ENCODE measurements around the gene CNOT4.

CNOT4 gene, protein sequence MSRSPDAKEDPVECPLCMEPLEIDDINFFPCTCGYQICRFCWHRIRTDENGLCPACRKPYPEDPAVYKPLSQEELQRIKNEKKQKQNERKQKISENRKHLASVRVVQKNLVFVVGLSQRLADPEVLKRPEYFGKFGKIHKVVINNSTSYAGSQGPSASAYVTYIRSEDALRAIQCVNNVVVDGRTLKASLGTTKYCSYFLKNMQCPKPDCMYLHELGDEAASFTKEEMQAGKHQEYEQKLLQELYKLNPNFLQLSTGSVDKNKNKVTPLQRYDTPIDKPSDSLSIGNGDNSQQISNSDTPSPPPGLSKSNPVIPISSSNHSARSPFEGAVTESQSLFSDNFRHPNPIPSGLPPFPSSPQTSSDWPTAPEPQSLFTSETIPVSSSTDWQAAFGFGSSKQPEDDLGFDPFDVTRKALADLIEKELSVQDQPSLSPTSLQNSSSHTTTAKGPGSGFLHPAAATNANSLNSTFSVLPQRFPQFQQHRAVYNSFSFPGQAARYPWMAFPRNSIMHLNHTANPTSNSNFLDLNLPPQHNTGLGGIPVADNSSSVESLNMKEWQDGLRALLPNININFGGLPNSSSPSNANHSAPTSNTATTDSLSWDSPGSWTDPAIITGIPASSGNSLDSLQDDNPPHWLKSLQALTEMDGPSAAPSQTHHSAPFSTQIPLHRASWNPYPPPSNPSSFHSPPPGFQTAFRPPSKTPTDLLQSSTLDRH

DNA sequence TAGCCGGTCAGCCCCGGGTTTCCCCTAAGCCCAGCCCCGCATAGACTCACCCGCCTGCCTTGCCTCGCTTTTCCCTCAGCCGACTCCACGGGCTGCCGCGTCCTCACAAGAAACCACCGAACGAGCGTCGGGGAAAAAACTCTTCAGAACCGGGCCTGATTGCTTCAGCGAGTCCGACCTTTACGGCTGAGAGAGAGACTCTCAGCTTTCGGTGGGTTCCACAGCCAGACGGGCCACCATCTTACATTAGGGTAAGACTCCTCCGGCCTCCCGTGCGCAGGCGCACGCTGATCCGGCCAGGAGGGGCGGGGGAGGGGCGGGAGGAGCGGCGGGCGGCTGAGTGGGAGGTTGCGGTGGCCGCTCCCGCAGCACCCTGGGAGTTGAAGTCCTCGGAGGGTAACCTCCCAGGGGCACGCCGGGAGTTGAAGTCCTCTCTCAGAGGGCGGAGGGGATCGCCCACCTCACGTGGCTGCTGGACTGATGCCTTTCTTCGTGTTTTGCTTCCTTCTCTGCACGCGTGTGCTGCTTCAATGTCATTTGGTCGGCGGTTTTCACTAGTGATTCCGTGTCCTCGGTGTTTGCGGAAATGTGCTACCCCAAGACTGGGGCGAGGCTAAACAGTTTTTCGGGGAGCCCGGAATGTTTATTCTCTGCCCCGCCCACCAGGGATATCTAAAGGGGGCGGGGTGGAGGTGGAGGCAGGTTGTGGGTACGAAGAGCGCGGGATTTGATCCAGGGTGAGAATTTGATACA is at the start of gene CNOT4:
Gene CNOT4 (minus strand): TSS at position 264 of the 753 bp plus-strand sequence. CDS start 71,771 bp downstream, outside the sequence.
- DNase-seq = peak; percentile 97 to 99

DNA sequence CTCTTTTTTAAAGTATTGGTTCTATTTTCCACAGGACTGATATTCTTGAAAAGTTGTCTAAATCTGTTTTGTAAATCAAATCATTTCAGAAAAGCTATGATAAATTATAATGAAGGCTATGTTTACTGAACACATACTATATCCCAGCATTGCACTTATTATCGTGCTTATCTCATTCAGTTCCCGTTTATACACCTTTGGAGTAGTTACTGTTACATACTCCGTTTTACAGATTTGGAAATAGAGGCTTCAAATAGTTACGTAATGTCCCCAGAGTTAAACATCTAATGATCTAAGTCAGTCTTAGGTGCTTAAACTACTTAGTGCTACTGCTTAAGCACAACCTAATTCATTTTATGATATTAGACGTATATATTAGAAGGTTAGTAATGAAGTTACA is 49.0 kb upstream of the CNOT4 start:
- no peak for DNase-seq

DNA sequence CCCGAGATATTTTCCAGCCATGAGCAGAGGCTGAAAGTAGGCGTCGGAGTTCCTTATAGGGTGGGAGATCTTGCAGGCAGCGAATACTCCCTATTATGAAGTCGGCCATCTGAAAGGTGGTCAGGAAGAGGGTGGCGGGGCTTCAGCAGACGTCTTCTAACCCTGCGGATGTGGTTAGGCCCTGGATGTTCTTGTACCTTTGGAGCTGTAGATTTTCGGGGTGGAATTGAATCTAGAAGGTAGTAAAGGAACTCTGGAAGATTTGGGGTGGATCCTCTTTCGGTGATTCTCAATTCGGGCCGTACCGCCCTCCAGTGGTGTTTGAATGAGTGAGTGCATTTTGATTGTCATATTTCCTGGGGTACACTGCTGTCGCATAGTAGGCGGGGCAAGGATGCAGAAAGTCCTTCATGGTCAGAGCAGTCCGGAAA is 48.5 kb upstream of the CNOT4 start:
- peak; percentile 85 to 90 for DNase-seq

DNA sequence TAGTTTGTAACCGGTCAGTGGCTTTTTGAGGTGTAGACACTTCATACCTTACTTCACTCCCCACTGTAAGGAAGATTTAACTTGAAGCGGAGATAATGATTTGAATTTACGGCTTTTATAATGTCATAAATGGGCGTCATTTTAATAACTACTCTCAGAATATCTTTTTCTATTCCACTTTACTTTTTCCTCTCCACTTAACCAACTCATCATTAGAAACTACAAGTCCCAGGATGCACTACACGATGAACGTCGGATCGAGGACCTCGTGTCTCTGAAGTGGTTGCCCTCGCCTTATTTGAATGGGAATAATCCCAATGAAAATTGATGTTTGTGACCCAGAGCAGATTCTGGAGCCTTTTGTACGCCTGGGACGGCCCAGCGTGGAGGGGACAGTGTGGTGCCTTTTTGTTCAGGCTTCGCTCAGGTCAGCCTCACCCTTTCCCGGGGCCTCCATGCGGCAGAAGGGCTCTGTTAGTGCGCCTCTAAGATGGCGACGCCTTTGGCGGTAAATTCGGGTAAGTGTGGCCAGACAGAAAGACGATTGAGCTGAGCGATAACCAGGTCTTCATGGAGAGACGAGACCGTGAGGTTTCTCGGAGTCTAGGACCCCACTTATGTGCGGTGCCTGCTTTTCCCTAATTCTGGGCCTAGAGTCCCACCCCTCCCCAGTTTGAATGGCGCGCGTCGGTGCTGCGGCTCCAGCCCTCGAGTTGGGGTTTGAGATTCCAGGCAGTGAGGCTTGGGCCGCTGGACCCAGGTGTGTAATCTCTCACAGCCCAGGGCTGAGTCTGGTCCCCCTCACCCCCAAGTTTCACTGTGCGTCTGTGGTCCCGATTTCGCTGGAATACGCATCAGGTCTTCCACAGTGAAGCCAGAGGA is 47.8 kb upstream of the CNOT4 start, which contains the start of gene NUP205:
Gene NUP205 (plus strand): TSS at position 463 of the 882 bp plus-strand sequence. CDS start 28 bp downstream, at position 491.
- DNase-seq = peak; percentile 90 to 93

DNA sequence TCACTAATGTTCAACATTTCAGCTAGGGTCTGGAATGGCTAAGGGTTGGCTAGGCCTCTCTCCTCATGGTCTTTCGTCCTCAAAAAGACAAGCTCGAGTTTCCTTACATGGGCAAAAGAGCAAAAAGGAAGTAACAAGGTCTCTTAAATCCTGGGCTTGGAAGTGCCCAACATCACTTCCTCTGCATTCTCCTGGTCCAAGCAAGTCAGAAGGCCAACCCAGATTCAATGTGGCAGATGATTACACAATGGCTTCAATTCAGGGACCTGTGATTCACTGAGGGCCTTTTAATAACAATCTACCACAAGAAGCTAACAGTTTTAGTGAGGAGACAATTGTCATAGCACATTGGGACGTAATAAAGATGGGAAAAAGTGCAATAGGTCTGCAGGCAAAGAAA is 43.4 kb upstream of the CNOT4 start:
- no peak for DNase-seq

DNA sequence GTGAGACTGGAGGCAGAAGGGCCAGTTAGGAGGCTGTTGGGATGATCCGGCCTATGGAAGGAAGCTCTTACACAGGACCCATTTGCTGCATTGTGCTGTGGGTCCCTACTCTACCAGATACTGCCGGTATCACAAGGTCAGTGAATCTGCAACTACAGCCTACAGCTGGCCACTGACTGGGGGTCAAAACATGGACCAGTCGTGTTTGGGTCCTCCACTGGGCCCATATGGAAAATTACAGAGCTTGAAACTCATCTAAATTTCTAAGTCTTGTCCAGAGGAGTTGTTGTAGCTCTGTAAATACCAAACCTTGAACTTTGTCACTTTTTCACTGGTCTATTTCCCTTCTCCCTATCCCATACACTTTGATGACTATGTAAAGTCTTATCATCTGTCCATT is 42.2 kb upstream of the CNOT4 start:
- no peak for DNase-seq

DNA sequence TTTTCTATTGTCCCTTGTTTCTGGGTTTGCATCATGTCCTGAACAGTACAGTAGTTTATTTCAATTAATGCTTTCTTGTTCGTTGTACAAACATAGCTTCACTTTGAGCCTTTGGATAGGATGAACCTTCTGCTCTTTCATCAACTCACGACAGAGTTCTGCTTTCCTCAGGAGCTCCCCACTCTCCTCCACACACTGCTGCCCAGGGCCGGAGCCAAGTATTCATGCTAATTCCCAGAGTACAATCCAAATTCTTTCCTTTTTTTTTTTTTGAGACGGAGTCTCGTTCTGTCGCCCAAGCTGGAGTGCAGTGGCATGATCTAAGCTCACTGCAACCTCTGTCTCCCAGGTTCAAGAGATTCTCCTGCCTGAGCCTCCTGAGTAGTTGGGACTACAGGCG is 40.3 kb upstream of the CNOT4 start:
- no peak for DNase-seq

DNA sequence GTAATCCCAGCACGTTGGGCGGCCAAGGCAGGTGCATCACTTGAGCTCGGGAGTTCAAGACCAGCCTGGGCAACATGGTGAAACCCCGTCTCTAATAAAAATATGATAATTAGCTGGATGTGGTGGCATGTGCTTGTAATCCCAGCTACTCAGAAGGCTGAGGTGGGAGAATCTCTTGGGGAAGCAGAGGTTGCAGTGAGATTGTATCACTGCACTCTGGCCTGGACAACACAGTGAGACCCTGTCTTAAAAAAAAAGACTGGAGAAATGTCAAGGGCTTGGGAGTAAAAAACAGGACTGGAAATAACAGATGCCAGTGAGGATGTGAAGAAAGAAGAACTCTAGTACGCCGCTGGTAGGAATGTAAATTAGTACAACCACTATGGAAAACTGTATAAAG is 31.1 kb upstream of the CNOT4 start:
- DNase-seq = no peak

DNA sequence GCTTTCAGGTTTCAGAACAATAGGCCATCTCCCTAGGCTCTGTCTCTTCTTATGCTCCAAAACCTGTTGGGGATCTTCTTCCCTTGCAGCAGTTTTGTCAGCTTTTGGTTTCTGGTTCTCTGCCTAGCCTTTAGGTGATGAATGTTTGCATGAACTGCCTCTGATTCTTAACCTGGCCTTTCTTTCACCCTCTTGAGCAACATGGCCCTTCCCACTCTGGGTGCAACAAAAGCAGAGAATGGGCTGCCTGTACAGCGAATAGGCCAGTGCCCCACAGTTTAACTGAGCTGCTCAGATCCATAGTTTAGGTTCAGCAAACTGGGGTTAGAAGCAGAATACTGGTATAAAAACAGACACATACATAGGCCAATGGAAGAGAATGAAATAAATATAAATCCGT is 29.7 kb upstream of the CNOT4 start:
- no peak for DNase-seq

DNA sequence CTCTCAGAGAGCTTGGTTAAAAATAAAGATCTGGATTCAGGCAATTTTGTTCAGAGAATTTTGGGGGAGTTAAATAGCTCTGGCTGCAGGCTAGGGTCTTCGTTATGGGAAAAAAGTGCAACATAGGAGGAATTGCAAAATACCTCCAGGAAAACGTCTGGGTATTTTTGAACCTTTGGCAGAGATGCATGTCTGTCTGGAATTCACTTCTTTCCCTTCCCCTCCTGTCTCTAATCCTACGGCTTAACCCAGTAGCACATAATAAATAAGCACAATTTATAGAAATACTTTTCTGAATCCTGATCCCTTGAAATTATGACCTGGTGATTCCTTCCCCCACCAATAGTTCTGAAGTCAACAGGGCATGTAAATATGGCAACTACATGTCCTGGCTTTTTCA is 28.5 kb upstream of the CNOT4 start:
- no peak for DNase-seq

DNA sequence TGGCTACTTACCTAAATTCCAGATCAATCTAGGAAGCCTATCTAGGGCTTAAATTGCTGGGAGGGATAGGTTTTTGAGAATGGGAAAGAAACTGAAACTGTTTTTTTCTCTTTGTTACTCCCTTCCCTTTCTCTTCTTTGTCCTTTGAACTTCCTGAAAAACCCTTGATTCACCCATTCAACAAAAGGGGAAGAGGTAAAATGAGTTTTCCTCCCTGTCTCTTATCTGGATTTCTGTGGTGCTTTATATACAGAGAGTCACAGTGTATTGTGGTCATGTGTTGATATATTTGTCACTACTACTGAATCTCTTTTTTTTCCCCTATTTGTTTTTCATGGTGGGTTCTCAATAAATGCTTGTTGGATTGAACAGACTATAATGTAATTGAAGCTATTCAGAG is 28.0 kb upstream of the CNOT4 start:
- DNase-seq = no peak

DNA sequence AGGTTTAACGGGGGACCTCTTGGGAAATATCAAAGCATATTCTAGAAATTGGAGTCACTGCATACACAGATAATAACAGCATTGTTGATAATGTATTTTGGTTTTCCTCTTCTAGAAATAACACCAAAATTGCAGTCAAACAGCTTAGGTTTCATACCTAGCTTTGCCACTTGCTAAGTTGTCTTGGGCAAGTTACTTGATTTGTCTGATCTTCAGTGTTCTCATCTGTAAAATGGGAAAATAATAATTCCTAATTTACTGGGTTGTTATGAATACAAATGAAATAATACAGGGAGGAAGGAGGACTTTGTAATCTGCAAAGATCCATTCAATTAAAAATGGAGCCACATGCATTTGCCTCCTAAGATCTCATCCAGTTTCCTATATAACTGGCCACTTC is 27.6 kb upstream of the CNOT4 start:
- DNase-seq = no peak

DNA sequence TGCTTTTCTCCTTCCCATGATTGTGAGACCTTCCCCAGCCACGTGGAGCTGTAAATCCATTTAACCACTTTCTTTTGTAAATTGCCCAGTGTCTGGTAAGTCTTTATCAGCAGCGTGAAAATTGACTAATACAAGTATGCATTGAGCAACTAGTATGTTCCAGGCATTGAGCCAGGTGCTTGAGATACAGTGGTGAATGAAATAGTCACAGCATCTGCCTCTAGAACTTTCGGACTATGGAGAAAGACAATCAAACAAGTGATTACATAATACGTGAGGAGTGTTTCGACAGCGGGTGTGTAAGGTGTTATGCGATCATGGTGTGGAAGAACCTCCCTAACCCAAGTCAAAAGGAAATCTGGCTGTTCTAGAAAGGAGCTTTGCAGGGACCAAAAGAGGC is 26.2 kb upstream of the CNOT4 start:
- DNase-seq = no peak

DNA sequence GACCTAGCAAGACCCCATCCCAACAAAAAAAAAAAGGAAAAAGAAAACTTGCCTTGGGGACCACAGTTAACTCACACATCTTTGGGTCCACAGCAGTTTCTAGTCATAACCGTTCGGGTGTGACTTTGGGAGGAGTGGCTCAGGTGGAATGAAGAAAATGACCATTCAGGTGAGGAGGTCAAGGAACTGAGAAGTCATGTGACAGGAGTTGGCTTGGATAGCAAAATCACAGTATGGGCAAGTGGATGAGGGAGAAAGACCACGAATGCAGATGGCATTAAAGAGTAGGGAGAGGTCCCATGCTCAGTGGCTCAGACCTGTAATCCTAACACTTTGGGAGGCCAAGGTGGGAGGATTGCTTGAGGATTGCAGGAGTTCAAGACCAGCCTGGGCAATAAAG is 17.1 kb upstream of the CNOT4 start:
- DNase-seq = no peak

DNA sequence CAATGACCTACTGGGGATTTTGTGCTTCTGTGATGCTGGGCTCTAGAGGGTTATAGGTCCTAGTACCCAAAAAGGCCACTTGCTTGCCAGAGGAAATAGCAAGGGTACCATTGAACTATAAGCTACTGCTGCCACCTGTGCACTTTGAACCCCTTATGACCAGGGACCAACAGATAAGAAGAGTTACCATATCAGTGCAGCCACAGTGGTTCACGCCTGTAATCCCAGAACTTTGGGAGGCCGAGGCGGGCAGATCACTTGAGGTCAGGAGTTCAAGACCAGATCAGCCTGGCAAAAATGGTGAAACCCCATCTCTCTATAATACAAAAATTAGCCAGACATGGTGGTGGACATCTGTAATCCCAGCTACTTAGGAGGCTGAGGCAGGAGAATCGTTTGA is 15.5 kb upstream of the CNOT4 start:
- DNase-seq = no peak

DNA sequence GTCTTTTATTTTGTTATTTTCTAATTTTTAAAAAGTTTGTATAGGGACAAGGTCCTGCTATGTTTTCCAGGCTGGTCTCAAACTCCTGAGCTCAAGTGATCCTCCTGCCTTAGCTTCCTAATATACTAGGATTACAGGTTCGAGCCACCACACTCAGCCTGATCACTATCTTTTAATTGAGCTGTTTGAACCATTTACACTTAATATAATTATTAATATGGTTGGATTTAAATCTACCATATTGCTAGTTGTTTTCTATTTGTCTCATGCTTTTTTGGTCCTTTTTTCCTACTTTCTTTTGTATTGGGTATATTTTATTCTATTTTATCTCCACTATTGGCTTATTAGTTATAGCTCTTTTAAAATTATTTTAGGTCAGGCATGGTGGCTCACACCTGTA is 13.2 kb upstream of the CNOT4 start:
- no peak for DNase-seq

DNA sequence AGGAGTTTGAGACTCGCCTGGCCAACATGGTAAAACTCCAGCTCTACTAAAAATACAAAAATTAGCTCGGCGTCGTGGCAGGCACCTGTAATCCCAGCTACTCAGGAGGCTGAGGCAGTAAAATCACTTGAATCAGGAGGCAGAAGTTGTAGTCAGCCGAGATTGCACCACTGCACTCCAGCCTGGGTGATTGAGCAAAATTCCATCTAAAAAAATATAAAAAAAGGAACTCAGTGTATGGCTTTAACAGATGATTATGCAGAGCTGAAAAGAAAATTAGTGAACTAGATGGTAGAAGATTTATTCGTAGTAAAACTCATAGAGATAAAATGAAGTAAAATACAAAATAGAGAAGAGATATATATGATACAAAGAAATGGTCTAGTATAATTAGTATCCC is 12.6 kb upstream of the CNOT4 start:
- no peak for DNase-seq

DNA sequence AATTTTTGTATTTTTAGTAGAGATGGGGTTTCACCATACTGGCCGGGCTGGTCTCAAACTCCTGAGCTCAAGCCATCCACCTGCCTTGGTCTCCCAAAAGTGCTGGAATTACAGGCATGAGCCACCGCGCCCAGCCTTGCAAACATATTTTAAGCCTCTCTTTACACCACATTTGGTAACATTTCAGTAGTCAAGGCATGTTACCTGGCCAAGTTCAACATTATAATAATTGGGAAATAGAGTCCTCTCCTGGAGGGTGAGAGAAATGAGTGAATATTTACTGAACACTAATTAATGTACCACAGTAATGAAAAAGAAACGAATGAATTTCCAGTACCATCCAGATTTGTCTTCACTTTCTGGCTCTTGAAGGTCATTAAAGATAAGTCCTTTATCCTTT is 10.0 kb upstream of the CNOT4 start:
- DNase-seq = no peak

DNA sequence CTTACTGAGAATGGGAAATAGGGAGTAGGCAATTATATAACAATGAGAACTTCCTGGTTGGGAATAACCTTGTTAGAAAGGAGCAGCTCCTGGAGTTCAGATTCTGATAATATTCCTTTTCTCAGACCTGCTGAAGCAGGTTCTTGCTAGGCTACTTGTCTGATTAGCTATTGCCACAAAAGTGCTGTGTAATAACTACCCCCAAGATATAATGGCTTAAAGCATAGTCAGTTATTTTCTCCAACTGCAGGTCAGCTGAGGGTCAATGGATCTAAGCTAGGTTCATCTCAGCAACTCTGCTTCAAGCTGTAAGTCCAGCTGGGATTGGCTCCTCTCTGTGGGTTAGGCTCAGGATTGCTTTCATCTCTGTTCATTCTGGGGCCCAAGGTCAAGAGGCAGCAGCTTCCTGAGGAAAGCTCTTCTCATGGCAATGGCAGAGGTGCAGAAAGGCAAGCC is 9.4 kb upstream of the CNOT4 start:
- DNase-seq = peak in 1 of 2 experiments; percentile 57

DNA sequence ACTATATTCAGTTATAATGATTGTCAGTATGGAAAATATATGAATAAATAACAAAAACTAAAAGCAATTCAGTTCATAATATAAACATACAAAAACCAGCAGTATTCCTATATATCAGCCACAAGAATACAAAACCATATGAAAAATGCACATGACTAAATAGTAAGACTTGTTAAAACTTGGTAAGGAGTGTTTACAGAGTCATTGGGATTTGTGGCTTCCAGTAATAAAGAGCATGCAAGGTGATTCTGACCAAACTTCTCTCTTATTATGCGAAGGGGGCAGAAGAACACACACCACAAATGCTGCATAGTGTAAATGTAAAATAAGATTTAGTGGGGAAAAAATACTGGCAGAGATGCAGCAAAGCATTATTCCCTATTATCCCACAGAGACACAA is 8.8 kb upstream of the CNOT4 start:
- no peak for DNase-seq

DNA sequence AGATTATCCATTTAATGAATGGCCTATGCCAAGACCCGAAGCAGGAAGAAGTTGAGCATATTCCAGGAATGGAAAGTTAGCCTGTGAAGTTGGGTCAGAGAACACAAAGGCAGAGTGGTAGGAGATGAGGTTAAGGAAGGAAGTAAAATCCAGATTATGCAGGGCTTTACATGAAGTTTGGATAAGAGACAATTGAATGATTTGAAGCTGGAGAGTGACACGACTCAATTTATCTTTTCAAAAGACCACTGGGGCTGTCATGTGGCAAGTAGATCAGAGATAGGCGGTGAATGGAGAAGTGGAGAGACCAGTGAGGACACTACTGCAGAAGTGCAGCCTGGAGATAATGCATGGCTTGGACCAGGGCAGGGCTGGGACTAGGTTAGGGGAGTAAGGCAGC is 7.2 kb upstream of the CNOT4 start:
- no peak for DNase-seq

DNA sequence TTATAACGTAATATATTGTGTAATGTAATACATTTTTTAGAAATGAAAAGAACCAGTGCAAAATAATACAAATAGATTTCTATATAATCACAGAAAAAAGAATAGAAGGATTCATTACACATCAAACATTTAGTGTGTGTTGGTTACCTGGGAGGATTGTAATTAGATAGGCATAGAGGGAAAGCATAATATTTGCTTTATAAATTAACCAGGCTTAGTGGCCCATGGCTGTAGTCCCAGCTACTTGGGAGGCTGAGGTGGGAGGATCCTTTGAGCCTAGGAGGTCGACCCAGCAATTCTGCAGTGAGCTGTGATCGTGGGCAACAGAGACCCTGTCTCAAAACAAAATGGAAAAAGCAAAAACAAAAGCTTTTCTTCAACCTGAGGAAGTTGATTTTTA is 5.0 kb upstream of the CNOT4 start:
- DNase-seq = no peak

Data from NCI-H526 (cell line).